ENCODE results near the gene MAZ.
A peak's percentile ranks its signal among the peaks of the same experiment; 100 is the strongest.

MAZ gene

GRCh38 chr16:29763326-29763725, 43.0 kb upstream of the MAZ start:
- H3K9me3 ChIP-seq (ENCODE audit: severe bottlenecking), result no peaks in the 10 kb centered on the region
- H3K27me3 ChIP-seq (ENCODE audit: insufficient read depth, low read depth, severe bottlenecking), result no peaks in the 10 kb centered on the region
- no peak overlapping the region for H3K4me3 ChIP-seq (ENCODE audit: low read depth, low read length)
- H3K36me3 ChIP-seq, result no peaks in the 10 kb centered on the region
- no peak overlapping the region for H3K27ac ChIP-seq
- DNase-seq, result no peak
- TF ChIP-seq CTCF (IDR thresholded peaks at IDR 0.05; ENCODE audit: low read depth, low read length), result no peak

GRCh38 chr16:29765167-29766032, 40.9 kb upstream of the MAZ start:
- H3K4me3 ChIP-seq (ENCODE audit: low read depth, low read length), result no peak overlapping the region
- peak overlapping the region; percentile 61 for H3K27ac ChIP-seq
- no peak for TF ChIP-seq CTCF (IDR thresholded peaks at IDR 0.05; ENCODE audit: low read depth, low read length)
- H3K27me3 ChIP-seq (ENCODE audit: insufficient read depth, low read depth, severe bottlenecking), result no peaks in the 10 kb centered on the region
- no peaks in the 10 kb centered on the region for H3K36me3 ChIP-seq
- DNase-seq, result peak; percentile 71
- H3K9me3 ChIP-seq (ENCODE audit: severe bottlenecking), result no peaks in the 10 kb centered on the region

GRCh38 chr16:29766571-29766970, 39.8 kb upstream of the MAZ start:
- TF ChIP-seq CTCF (IDR thresholded peaks at IDR 0.05; ENCODE audit: low read depth, low read length), result no peak
- Histone ChIP-seq H3K27me3 (ENCODE audit: insufficient read depth, low read depth, severe bottlenecking) (no peaks in the 10 kb centered on the region), H3K36me3 (no peaks in the 10 kb centered on the region), H3K27ac (no peak overlapping the region), H3K9me3 (ENCODE audit: severe bottlenecking) (no peaks in the 10 kb centered on the region), H3K4me3 (ENCODE audit: low read depth, low read length) (no peak overlapping the region)
- DNase-seq, result no peak

- Histone ChIP-seq H3K27me3 (ENCODE audit: insufficient read depth, low read depth, severe bottlenecking) (no peaks in the 10 kb centered on the region), H3K36me3 (no peaks in the 10 kb centered on the region), H3K4me3 (ENCODE audit: low read depth, low read length) (no peak overlapping the region), H3K27ac (no peak overlapping the region), H3K9me3 (ENCODE audit: severe bottlenecking) (no peaks in the 10 kb centered on the region)
- DNase-seq, result no peak
- TF ChIP-seq CTCF (IDR thresholded peaks at IDR 0.05; ENCODE audit: low read depth, low read length), result no peak
These were observed 39.3 kb upstream of the MAZ start for GRCh38 chr16:29767062-29767461.

GRCh38 chr16:29769507-29769906, 36.8 kb upstream of the MAZ start:
- Histone ChIP-seq H3K27ac (no peak overlapping the region), H3K4me3 (ENCODE audit: low read depth, low read length) (no peak overlapping the region), H3K9me3 (ENCODE audit: severe bottlenecking) (no peaks in the 10 kb centered on the region), H3K36me3 (no peaks in the 10 kb centered on the region), H3K27me3 (ENCODE audit: insufficient read depth, low read depth, severe bottlenecking) (no peaks in the 10 kb centered on the region)
- DNase-seq, result no peak
- no peak for TF ChIP-seq CTCF (IDR thresholded peaks at IDR 0.05; ENCODE audit: low read depth, low read length)

Data from WERI-Rb-1 (cell line).